HT1080 (cell line): ENCODE measurements around the gene C1QTNF7. TPM values are rescaled to one million over a fixed set of nuclear protein-coding genes. Genes with fewer than 3 reads are reported as not detected.

Experiments
- DNase-seq: peaks from one replicate; pipeline ENCODE4 v3.0.0-alpha.2; 2015; ENCODE audit warnings: low read depth
- total RNA-seq: library from RNA; depleted of rRNA; stranded (reverse); fragments of >200 nt; shearing (Covaris generic); gene quantifications from 2 replicates; pipeline ENCODE4 v1.2.3, GENCODE V29; 2014

C1QTNF7 gene
- total RNA-seq, 1 experiment from 2014 or later, result not detected

- DNase-seq, result peak; percentile 38
Observed at GRCh38 chr4:15457406-15458201, 29.8 kb downstream of the C1QTNF7 start.

- no peak for DNase-seq
Observed at GRCh38 chr4:15458616-15459015, 30.8 kb downstream of the C1QTNF7 start.

- DNase-seq, result no peak
Observed at GRCh38 chr4:15459706-15460105, 31.9 kb downstream of the C1QTNF7 start.

GRCh38 chr4:15466596-15466995 lies 38.8 kb downstream of the C1QTNF7 start:
- DNase-seq, result no peak

- DNase-seq, result peak; percentile 74
Observed at GRCh38 chr4:15469402-15470127, 41.7 kb downstream of the C1QTNF7 start, which contains the start of gene CC2D2A. Gene CC2D2A (plus strand): TSS chr4:15469882. CDS start chr4:15475933, 6,051 bp downstream.

- no peak for DNase-seq
Observed at GRCh38 chr4:15470128-15470475, 42.3 kb downstream of the C1QTNF7 start.

- no peak for DNase-seq
Observed at GRCh38 chr4:15476396-15476795, 48.6 kb downstream of the C1QTNF7 start.

- no peak for DNase-seq
Observed at GRCh38 chr4:15478724-15479088, 50.9 kb downstream of the C1QTNF7 start.

- peak; percentile 84 for DNase-seq
Observed at GRCh38 chr4:15479089-15479912, 51.5 kb downstream of the C1QTNF7 start.

- no peak for DNase-seq
Observed at GRCh38 chr4:15479913-15480185, 52.0 kb downstream of the C1QTNF7 start.

- DNase-seq, result no peak
Observed at GRCh38 chr4:15481961-15482745, 54.3 kb downstream of the C1QTNF7 start.

- no peak for DNase-seq
Observed at GRCh38 chr4:15482842-15483241, 55.0 kb downstream of the C1QTNF7 start.

GRCh38 chr4:15488136-15488535 lies 60.3 kb downstream of the C1QTNF7 start:
- DNase-seq, result no peak

- DNase-seq, result no peak
Observed at GRCh38 chr4:15488658-15489470, 61.0 kb downstream of the C1QTNF7 start.

- DNase-seq, result no peak
Observed at GRCh38 chr4:15489551-15489950, 61.7 kb downstream of the C1QTNF7 start.

GRCh38 chr4:15493411-15493810 lies 65.6 kb downstream of the C1QTNF7 start:
- DNase-seq, result no peak

- no peak for DNase-seq
Observed at GRCh38 chr4:15495621-15496020, 67.8 kb downstream of the C1QTNF7 start.
